ENCODE data around the gene DNAH7. TPM values are rescaled to one million over a fixed set of nuclear protein-coding genes. Genes with fewer than 3 reads are reported as not detected.

DNAH7 gene
- polyA plus RNA-seq, 4 donors = under 0.01 to 1.1 (median 0.10) TPM; not detected in 1

DNA sequence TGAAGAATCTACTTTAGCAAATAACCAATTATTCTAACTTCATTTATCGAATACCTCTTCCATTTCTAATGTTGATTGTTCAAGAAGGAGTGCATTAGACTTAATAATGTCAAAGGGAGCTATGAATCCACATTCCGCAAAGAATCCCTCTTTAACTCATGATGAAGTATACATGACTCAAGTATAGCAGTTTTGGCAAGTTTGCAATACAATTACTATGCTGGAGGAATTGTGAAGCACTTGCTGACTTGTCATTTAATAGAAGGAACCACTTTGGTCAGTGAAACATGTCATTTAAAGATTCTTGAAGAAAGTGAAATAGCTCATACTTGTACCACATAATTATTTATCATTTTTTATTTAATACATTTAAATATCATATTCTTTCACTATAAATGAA is 286.5 kb downstream of the DNAH7 start:
- DNase-seq = no peak
- 91 to 96% (median 96%) methylated on average over 2 of the region's 2 CpGs for WGBS, 3 donors
- Histone ChIP-seq H3K9me3 (ENCODE audit: control insufficient read depth in 2 of 2, insufficient read depth in 1 of 2, low read depth in 1 of 2, low read length in 1 of 2) (no peaks in the 10 kb centered on the region), H3K27ac (ENCODE audit: low read depth in 1 of 3, low read length in 2 of 3) (no peak overlapping the region), H3K4me3 (ENCODE audit: low read depth in 1 of 3, low read length in 3 of 3) (no peak overlapping the region), H3K4me1 (ENCODE audit: control insufficient read depth in 3 of 3, insufficient read depth in 2 of 3, low read depth in 1 of 3, low read length in 2 of 3) (no peaks in the 10 kb centered on the region), H3K36me3 (ENCODE audit: control insufficient read depth in 3 of 3, insufficient read depth in 2 of 3, low read depth in 1 of 3, low read length in 3 of 3) (no peaks in the 10 kb centered on the region), H3K27me3 (ENCODE audit: control insufficient read depth in 3 of 3, insufficient read depth in 3 of 3, low read length in 3 of 3) (no peaks in the 10 kb centered on the region)
- no peak for FAIRE-seq

DNA sequence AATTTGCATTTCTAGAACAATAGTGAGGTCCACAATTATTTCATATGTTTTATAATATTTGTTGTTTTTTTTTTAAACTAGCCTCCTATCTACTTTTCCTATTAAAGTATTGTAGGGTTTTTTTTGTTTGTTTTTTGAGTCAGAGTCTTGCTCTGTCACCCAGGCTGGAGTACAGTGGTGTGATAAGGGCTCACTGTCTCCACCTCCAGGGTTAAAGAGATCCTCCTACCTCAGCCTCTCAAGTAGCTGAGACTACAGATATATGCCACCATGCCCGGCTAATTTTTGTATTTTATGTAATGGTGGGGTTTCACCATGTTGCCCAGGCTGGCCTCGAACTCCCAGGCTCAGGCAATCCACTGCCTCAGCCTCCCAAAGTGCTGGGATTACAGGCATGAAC is 289.1 kb downstream of the DNAH7 start:
- no peak overlapping the region for H3K27ac ChIP-seq (ENCODE audit: low read depth in 1 of 3, low read length in 2 of 3)
- DNase-seq = no peak
- no peaks in the 10 kb centered on the region for H3K27me3 ChIP-seq (ENCODE audit: control insufficient read depth in 3 of 3, insufficient read depth in 3 of 3, low read length in 3 of 3)
- FAIRE-seq = no peak
- no peaks in the 10 kb centered on the region for H3K36me3 ChIP-seq (ENCODE audit: control insufficient read depth in 3 of 3, insufficient read depth in 2 of 3, low read depth in 1 of 3, low read length in 3 of 3)
- no peak overlapping the region for H3K4me3 ChIP-seq (ENCODE audit: low read depth in 1 of 3, low read length in 3 of 3)
- WGBS, 3 donors = 59 to 66% (median 64%) methylated on average over 2 of the region's 2 CpGs
- H3K9me3 ChIP-seq (ENCODE audit: control insufficient read depth in 2 of 2, insufficient read depth in 1 of 2, low read depth in 1 of 2, low read length in 1 of 2) = no peaks in the 10 kb centered on the region
- H3K4me1 ChIP-seq (ENCODE audit: control insufficient read depth in 3 of 3, insufficient read depth in 2 of 3, low read depth in 1 of 3, low read length in 2 of 3) = no peaks in the 10 kb centered on the region

DNA sequence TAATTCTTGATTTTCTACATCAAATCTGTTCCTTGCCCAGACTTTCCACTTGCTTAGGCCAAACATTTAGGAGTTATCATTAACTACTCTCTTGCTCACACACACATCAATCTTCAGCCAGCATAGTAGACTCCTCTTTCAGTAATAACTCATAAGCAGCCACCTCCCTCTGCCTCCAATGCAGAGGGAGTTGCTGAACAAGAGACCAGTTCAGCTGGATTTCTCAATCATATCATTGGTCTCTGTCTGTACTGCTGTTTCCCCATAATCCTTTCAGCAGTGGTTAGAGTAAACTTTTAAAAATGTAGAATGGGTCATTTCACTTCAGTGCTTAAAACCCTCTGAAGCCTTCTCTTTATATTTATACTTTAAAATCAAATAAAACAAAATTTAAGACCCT is 298.7 kb downstream of the DNAH7 start:
- Histone ChIP-seq H3K4me1 (ENCODE audit: control insufficient read depth in 3 of 3, insufficient read depth in 2 of 3, low read depth in 1 of 3, low read length in 2 of 3) (no peaks in the 10 kb centered on the region), H3K27ac (ENCODE audit: low read depth in 1 of 3, low read length in 2 of 3) (no peak overlapping the region), H3K36me3 (ENCODE audit: control insufficient read depth in 3 of 3, insufficient read depth in 2 of 3, low read depth in 1 of 3, low read length in 3 of 3) (no peaks in the 10 kb centered on the region), H3K27me3 (ENCODE audit: control insufficient read depth in 3 of 3, insufficient read depth in 3 of 3, low read length in 3 of 3) (no peaks in the 10 kb centered on the region), H3K4me3 (ENCODE audit: low read depth in 1 of 3, low read length in 3 of 3) (no peak overlapping the region), H3K9me3 (ENCODE audit: control insufficient read depth in 2 of 2, insufficient read depth in 1 of 2, low read depth in 1 of 2, low read length in 1 of 2) (no peaks in the 10 kb centered on the region)
- FAIRE-seq (no peak), DNase-seq (no peak)

GRCh38 chr2:195768431-195768830 is 300.2 kb downstream of the DNAH7 start:
- no peak overlapping the region for H3K27ac ChIP-seq (ENCODE audit: low read depth in 1 of 3, low read length in 2 of 3)
- H3K9me3 ChIP-seq (ENCODE audit: control insufficient read depth in 2 of 2, insufficient read depth in 1 of 2, low read depth in 1 of 2, low read length in 1 of 2) = no peaks in the 10 kb centered on the region
- H3K27me3 ChIP-seq (ENCODE audit: control insufficient read depth in 3 of 3, insufficient read depth in 3 of 3, low read length in 3 of 3) = no peaks in the 10 kb centered on the region
- H3K36me3 ChIP-seq (ENCODE audit: control insufficient read depth in 3 of 3, insufficient read depth in 2 of 3, low read depth in 1 of 3, low read length in 3 of 3) = no peaks in the 10 kb centered on the region
- 41 to 69% (median 49%) methylated on average over 2 of the region's 2 CpGs for WGBS, 3 donors
- FAIRE-seq (no peak), DNase-seq (no peak)
- H3K4me1 ChIP-seq (ENCODE audit: control insufficient read depth in 3 of 3, insufficient read depth in 2 of 3, low read depth in 1 of 3, low read length in 2 of 3) = no peaks in the 10 kb centered on the region
- H3K4me3 ChIP-seq (ENCODE audit: low read depth in 1 of 3, low read length in 3 of 3) = no peak overlapping the region

DNA sequence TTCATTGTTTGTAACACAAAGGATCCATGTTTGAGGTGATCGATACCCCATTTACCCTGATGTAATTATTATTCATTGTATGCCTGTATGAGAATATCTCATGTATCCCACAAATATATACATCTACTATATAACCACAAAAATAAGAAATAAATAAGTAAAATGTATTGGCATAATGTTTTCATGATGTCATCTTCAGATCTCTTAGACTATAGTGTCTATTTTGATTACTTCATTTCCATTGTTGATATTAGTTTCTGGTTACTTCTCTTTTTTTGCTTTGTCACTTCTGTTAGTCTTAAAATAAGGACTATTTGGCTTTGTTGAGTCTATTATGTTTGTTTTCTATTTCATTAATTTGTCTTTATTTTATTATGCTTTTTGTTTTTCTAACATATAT is 301.9 kb downstream of the DNAH7 start:
- no peak for DNase-seq
- FAIRE-seq = peak; percentile 23
- Histone ChIP-seq H3K4me1 (ENCODE audit: control insufficient read depth in 3 of 3, insufficient read depth in 2 of 3, low read depth in 1 of 3, low read length in 2 of 3) (no peaks in the 10 kb centered on the region), H3K4me3 (ENCODE audit: low read depth in 1 of 3, low read length in 3 of 3) (no peak overlapping the region), H3K9me3 (ENCODE audit: control insufficient read depth in 2 of 2, insufficient read depth in 1 of 2, low read depth in 1 of 2, low read length in 1 of 2) (no peaks in the 10 kb centered on the region), H3K36me3 (ENCODE audit: control insufficient read depth in 3 of 3, insufficient read depth in 2 of 3, low read depth in 1 of 3, low read length in 3 of 3) (no peaks in the 10 kb centered on the region), H3K27ac (ENCODE audit: low read depth in 1 of 3, low read length in 2 of 3) (no peak overlapping the region), H3K27me3 (ENCODE audit: control insufficient read depth in 3 of 3, insufficient read depth in 3 of 3, low read length in 3 of 3) (no peaks in the 10 kb centered on the region)
- WGBS, 3 donors = 94 to 100% (median 98%) methylated on average over 1 of the region's 1 CpG

- DNase-seq = no peak
- Histone ChIP-seq H3K36me3 (ENCODE audit: control insufficient read depth in 3 of 3, insufficient read depth in 2 of 3, low read depth in 1 of 3, low read length in 3 of 3) (no peaks in the 10 kb centered on the region), H3K27me3 (ENCODE audit: control insufficient read depth in 3 of 3, insufficient read depth in 3 of 3, low read length in 3 of 3) (no peaks in the 10 kb centered on the region), H3K27ac (ENCODE audit: low read depth in 1 of 3, low read length in 2 of 3) (no peak overlapping the region), H3K4me1 (ENCODE audit: control insufficient read depth in 3 of 3, insufficient read depth in 2 of 3, low read depth in 1 of 3, low read length in 2 of 3) (no peaks in the 10 kb centered on the region), H3K9me3 (ENCODE audit: control insufficient read depth in 2 of 2, insufficient read depth in 1 of 2, low read depth in 1 of 2, low read length in 1 of 2) (peaks cover 0 to 7% of the 10 kb centered on the region in 2 donors), H3K4me3 (ENCODE audit: low read depth in 1 of 3, low read length in 3 of 3) (no peak overlapping the region)
- FAIRE-seq = no peak
Observed at GRCh38 chr2:195763866-195764265, 304.8 kb downstream of the DNAH7 start.

- no peak overlapping the region for H3K4me3 ChIP-seq (ENCODE audit: low read depth in 1 of 3, low read length in 3 of 3)
Observed at GRCh38 chr2:195759877-195760276, 308.8 kb downstream of the DNAH7 start.

DNA sequence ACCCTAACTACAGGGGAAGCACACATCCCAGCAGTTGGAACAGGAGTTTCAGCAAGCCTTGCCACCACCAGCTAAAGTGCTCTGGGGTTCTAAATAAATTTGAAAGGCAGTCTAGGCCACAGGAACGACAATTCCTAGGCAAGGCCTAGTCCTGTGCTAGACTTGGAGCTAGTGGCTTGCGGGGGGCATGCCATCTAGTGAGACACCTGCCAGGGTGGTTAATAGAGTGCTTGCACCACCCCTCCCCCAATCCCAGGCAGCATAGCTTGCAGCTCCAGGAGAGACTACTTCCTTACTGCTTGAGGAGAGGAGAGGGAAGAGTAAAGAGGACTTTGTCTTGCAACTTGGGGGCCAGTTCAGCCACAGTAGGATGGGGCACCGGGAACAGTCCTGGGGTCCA is 309.8 kb downstream of the DNAH7 start:
- no peaks in the 10 kb centered on the region for H3K36me3 ChIP-seq (ENCODE audit: control insufficient read depth in 3 of 3, insufficient read depth in 2 of 3, low read depth in 1 of 3, low read length in 3 of 3)
- no peak overlapping the region for H3K27ac ChIP-seq (ENCODE audit: low read depth in 1 of 3, low read length in 2 of 3)
- DNase-seq (no peak), FAIRE-seq (no peak)
- no peak overlapping the region for H3K4me3 ChIP-seq (ENCODE audit: low read depth in 1 of 3, low read length in 3 of 3)
- H3K9me3 ChIP-seq (ENCODE audit: control insufficient read depth in 2 of 2, insufficient read depth in 1 of 2, low read depth in 1 of 2, low read length in 1 of 2) = peaks cover 0 to 7% of the 10 kb centered on the region in 2 donors
- H3K27me3 ChIP-seq (ENCODE audit: control insufficient read depth in 3 of 3, insufficient read depth in 3 of 3, low read length in 3 of 3) = no peaks in the 10 kb centered on the region
- WGBS, 3 donors = 86 to 92% (median 87%) methylated on average over 3 of the region's 3 CpGs
- peaks cover 0 to 3% (median 0%) of the 10 kb centered on the region in 3 donors for H3K4me1 ChIP-seq (ENCODE audit: control insufficient read depth in 3 of 3, insufficient read depth in 2 of 3, low read depth in 1 of 3, low read length in 2 of 3)

More at GRCh38 chr2:195759877-195760276, 308.8 kb downstream of the DNAH7 start:
- Histone ChIP-seq H3K36me3 (ENCODE audit: control insufficient read depth in 3 of 3, insufficient read depth in 2 of 3, low read depth in 1 of 3, low read length in 3 of 3) (no peaks in the 10 kb centered on the region), H3K27ac (ENCODE audit: low read depth in 1 of 3, low read length in 2 of 3) (no peak overlapping the region), H3K4me1 (ENCODE audit: control insufficient read depth in 3 of 3, insufficient read depth in 2 of 3, low read depth in 1 of 3, low read length in 2 of 3) (peaks cover 0 to 3% (median 0%) of the 10 kb centered on the region in 3 donors), H3K27me3 (ENCODE audit: control insufficient read depth in 3 of 3, insufficient read depth in 3 of 3, low read length in 3 of 3) (no peaks in the 10 kb centered on the region), H3K9me3 (ENCODE audit: control insufficient read depth in 2 of 2, insufficient read depth in 1 of 2, low read depth in 1 of 2, low read length in 1 of 2) (peaks cover 0 to 7% of the 10 kb centered on the region in 2 donors)
- WGBS, 3 donors = 93 to 100% (median 100%) methylated on average over 1 of the region's 1 CpG
- FAIRE-seq = no peak
- no peak for DNase-seq

GRCh38 chr2:195756218-195756942 is 312.3 kb downstream of the DNAH7 start:
- 50 to 69% (median 55%) methylated on average over 7 of the region's 7 CpGs for WGBS, 3 donors
- Histone ChIP-seq H3K4me3 (ENCODE audit: low read depth in 1 of 3, low read length in 3 of 3) (no peak overlapping the region), H3K27ac (ENCODE audit: low read depth in 1 of 3, low read length in 2 of 3) (no peak overlapping the region), H3K4me1 (ENCODE audit: control insufficient read depth in 3 of 3, insufficient read depth in 2 of 3, low read depth in 1 of 3, low read length in 2 of 3) (peaks cover 0 to 3% (median 0%) of the 10 kb centered on the region in 3 donors), H3K27me3 (ENCODE audit: control insufficient read depth in 3 of 3, insufficient read depth in 3 of 3, low read length in 3 of 3) (no peaks in the 10 kb centered on the region), H3K36me3 (ENCODE audit: control insufficient read depth in 3 of 3, insufficient read depth in 2 of 3, low read depth in 1 of 3, low read length in 3 of 3) (no peaks in the 10 kb centered on the region), H3K9me3 (ENCODE audit: control insufficient read depth in 2 of 2, insufficient read depth in 1 of 2, low read depth in 1 of 2, low read length in 1 of 2) (peaks cover 0 to 7% of the 10 kb centered on the region in 2 donors)
- FAIRE-seq = no peak
- DNase-seq = no peak

Measured in small intestine (tissue), 7 donors.